NB4 (cell line): Measurements from ENCODE around the gene RBM43.

ENCODE experiments used
- DNase-seq: peaks from one replicate; pipeline ENCODE4 v3.0.0; 2010; ENCODE audit warnings: low read depth
- H3K4me3 ChIP-seq: one replicate; pipeline ENCODE4 v1.5.1; 2011; ENCODE audit warnings: mild to moderate bottlenecking, low read depth, low read length, moderate library complexity
- CTCF ChIP-seq: IDR thresholded peaks from one replicate; pipeline ENCODE4 v1.5.1; 2012; ENCODE audit warnings: low read depth, low read length
- MAX ChIP-seq: IDR thresholded peaks from 2 replicates; pipeline ENCODE4 v1.6.1; 2011; ENCODE audit warnings: low read depth, low read length
- MYC ChIP-seq: IDR thresholded peaks from 2 replicates; pipeline ENCODE4 v1.6.1; 2011; ENCODE audit warnings: low read depth, low read length
- POLR2A ChIP-seq: IDR thresholded peaks from 2 replicates; pipeline ENCODE4 v1.6.1; 2011; ENCODE audit warnings: mild to moderate bottlenecking; ENCODE audit not compliant: insufficient read length; ENCODE audit errors: extremely low read depth

The RBM43 gene

GRCh38 chr2:151258121-151258520 lies 3.5 kb downstream of the RBM43 start:
- no peak for DNase-seq
- no peak overlapping the region for H3K4me3 ChIP-seq
- TF ChIP-seq MAX (no peak), CTCF (no peak), MYC (no peak), POLR2A (no peak)

GRCh38 chr2:151252646-151253045 lies 9.0 kb downstream of the RBM43 start:
- DNase-seq = no peak
- TF ChIP-seq MAX (no peak), CTCF (no peak), POLR2A (no peak), MYC (no peak)
- H3K4me3 ChIP-seq = no peak overlapping the region

- H3K4me3 ChIP-seq = no peak overlapping the region
- no peak for DNase-seq
- TF ChIP-seq MAX (no peak), POLR2A (no peak), CTCF (no peak), MYC (no peak)
Measured at GRCh38 chr2:151251012-151251411, 10.7 kb downstream of the RBM43 start.

- no peak for TF ChIP-seq MYC
- TF ChIP-seq POLR2A = no peak
- TF ChIP-seq MAX = no peak
- TF ChIP-seq CTCF = no peak
Measured at GRCh38 chr2:151247432-151247831, 14.2 kb downstream of the RBM43 start.

GRCh38 chr2:151246152-151246551 lies 15.5 kb downstream of the RBM43 start:
- no peak overlapping the region for H3K4me3 ChIP-seq
- TF ChIP-seq CTCF (no peak), MYC (no peak), MAX (no peak), POLR2A (no peak)
- no peak for DNase-seq

More at GRCh38 chr2:151247432-151247831, 14.2 kb downstream of the RBM43 start:
- H3K4me3 ChIP-seq = no peak overlapping the region
- no peak for DNase-seq

GRCh38 chr2:151243468-151243867 lies 18.2 kb downstream of the RBM43 start:
- DNase-seq = no peak
- H3K4me3 ChIP-seq = no peak overlapping the region
- no peak for TF ChIP-seq MAX
- no peak for TF ChIP-seq CTCF
- no peak for TF ChIP-seq MYC
- no peak for TF ChIP-seq POLR2A
